Calu3 (cell line): ENCODE data around the gene CACTIN. TPM values are rescaled to one million over a fixed set of nuclear protein-coding genes. Genes with fewer than 3 reads are reported as not detected.

ENCODE experiments used
- BruUV-seq: library from RNA; stranded (reverse); fragments of 400-500 nt; replicated peaks from 2 replicates; lab custom pipeline; 2021; lab: Mats Ljungman, UMichigan
- CTCF ChIA-PET: fragments of 300-600 bp; sonication (Branson Sonifier 250); formaldehyde crosslinking; loops from one replicate; lab custom pipeline; 2022; ENCODE audit warnings: antibody characterized with exemption; lab: Charles Lee
- DNase-seq: peaks from one replicate; pipeline ENCODE4 v3.0.0; 2022
- H3K27ac Mint-ChIP-seq: one replicate; pipeline ENCODE4 v1.8.0; 2022; ENCODE audit warnings: mixed read lengths; ENCODE audit not compliant: unreplicated experiment
- H3K27me3 Mint-ChIP-seq: one replicate; pipeline ENCODE4 v1.8.0; 2022; ENCODE audit warnings: mixed read lengths; ENCODE audit not compliant: unreplicated experiment
- H3K36me3 Mint-ChIP-seq: one replicate; pipeline ENCODE4 v1.8.0; 2022; ENCODE audit warnings: mild to moderate bottlenecking, moderate library complexity, mixed read lengths; ENCODE audit not compliant: insufficient read depth, unreplicated experiment
- H3K4me1 Mint-ChIP-seq: one replicate; pipeline ENCODE4 v1.8.0; 2022; ENCODE audit warnings: mild to moderate bottlenecking, low read depth, mixed read lengths; ENCODE audit not compliant: unreplicated experiment
- H3K4me3 Mint-ChIP-seq: one replicate; pipeline ENCODE4 v1.8.0; 2022; ENCODE audit warnings: mild to moderate bottlenecking, low read depth, moderate library complexity, mixed read lengths; ENCODE audit not compliant: unreplicated experiment
- H3K9me3 Mint-ChIP-seq: one replicate; pipeline ENCODE4 v1.8.0; 2022; ENCODE audit warnings: low read depth, mixed read lengths; ENCODE audit not compliant: unreplicated experiment
- CTCF ChIP-seq: fragments of 200-600 bp; IDR thresholded peaks from one replicate; pipeline ENCODE4 v1.8.0; 2022; ENCODE audit warnings: antibody characterized with exemption; ENCODE audit not compliant: unreplicated experiment
- intact Hi-C: fragments of 100-400 bp; cut with micrococcal nuclease; formaldehyde crosslinking; loops from one replicate; pipeline ENCODE4 v1.10.0; 2022; ENCODE audit not compliant: unreplicated experiment
- total RNA-seq: library from RNA; stranded (reverse); gene quantifications from 2 replicates; pipeline ENCODE4 v1.2.3, GENCODE V29; 2022

Gene CACTIN
- total RNA-seq, 1 experiment from 2014 or later = 21.4 TPM

GRCh38 chr19:3663838-3664237 lies 37.2 kb upstream of the CACTIN start:
- Mint-ChIP-seq H3K27ac (no peak overlapping the region), H3K36me3 (peaks cover 14% of the 10 kb centered on the region), H3K9me3 (no peaks in the 10 kb centered on the region), H3K4me1 (no peaks in the 10 kb centered on the region), H3K27me3 (no peaks in the 10 kb centered on the region), H3K4me3 (no peak overlapping the region)
- intact Hi-C loops = no loop called here
- CTCF ChIA-PET = no interaction called here
- BruUV-seq = no TSS peak
- no peak for TF ChIP-seq CTCF
- DNase-seq = no peak

GRCh38 chr19:3661284-3662238 lies 35.0 kb upstream of the CACTIN start:
- Mint-ChIP-seq H3K36me3 (peaks cover 20% of the 10 kb centered on the region), H3K27ac (no peak overlapping the region), H3K4me1 (no peaks in the 10 kb centered on the region), H3K4me3 (no peak overlapping the region), H3K9me3 (no peaks in the 10 kb centered on the region), H3K27me3 (no peaks in the 10 kb centered on the region)
- intact Hi-C loops = no loop called here
- CTCF ChIA-PET = no interaction called here
- TF ChIP-seq CTCF = no peak
- BruUV-seq = no TSS peak
- DNase-seq = no peak

GRCh38 chr19:3660493-3661219 lies 34.1 kb upstream of the CACTIN start:
- no peak overlapping the region for H3K4me3 Mint-ChIP-seq
- intact Hi-C loops = no loop called here
- no peaks in the 10 kb centered on the region for H3K4me1 Mint-ChIP-seq
- BruUV-seq = no TSS peak
- H3K9me3 Mint-ChIP-seq = no peaks in the 10 kb centered on the region
- TF ChIP-seq CTCF = no peak
- no peaks in the 10 kb centered on the region for H3K27me3 Mint-ChIP-seq
- CTCF ChIA-PET = no interaction called here
- DNase-seq = no peak
- H3K27ac Mint-ChIP-seq = no peak overlapping the region
- peaks cover 24% of the 10 kb centered on the region for H3K36me3 Mint-ChIP-seq

- DNase-seq = no peak
- Mint-ChIP-seq H3K4me1 (no peaks in the 10 kb centered on the region), H3K9me3 (no peaks in the 10 kb centered on the region), H3K27me3 (no peaks in the 10 kb centered on the region), H3K36me3 (peaks cover 23% of the 10 kb centered on the region), H3K4me3 (no peak overlapping the region), H3K27ac (no peak overlapping the region)
- CTCF ChIA-PET = no interaction called here
- intact Hi-C loops = no loop called here
- no peak for TF ChIP-seq CTCF
- BruUV-seq = no TSS peak
Measured at GRCh38 chr19:3659746-3660112, 33.1 kb upstream of the CACTIN start.
